Dermis lymphatic vessel endothelial cell (primary cell): ENCODE measurements around the gene CHRNE. TPM values are rescaled to one million over a fixed set of nuclear protein-coding genes. Genes with fewer than 3 reads are reported as not detected.

Experiments
- total RNA-seq: library from RNA; depleted of rRNA; stranded (reverse); fragments of >200 nt; gene quantifications from 2 replicates; pipeline ENCODE4 v1.2.1, GENCODE V29; 2014

Gene CHRNE
- 0.86 and 5.7 TPM in 2 replicates for total RNA-seq

GRCh38 chr17:4903051-4903818 is at the start of gene CHRNE:
TSS of gene CHRNE (minus strand) at chr17:4903098. CDS start at chr17:4903063, 35 bp downstream.

GRCh38 chr17:4950746-4951204 is 47.9 kb upstream of the CHRNE start, which contains the start of gene ENO3:
TSS of gene ENO3 (plus strand) at chr17:4951119. CDS start at chr17:4951830, 711 bp downstream.

GRCh38 chr17:4948166-4948930 is 45.5 kb upstream of the CHRNE start, which contains the start of gene PFN1:
TSS of gene PFN1 (minus strand) at chr17:4948530. CDS start at chr17:4948394, 136 bp downstream.

DNA sequence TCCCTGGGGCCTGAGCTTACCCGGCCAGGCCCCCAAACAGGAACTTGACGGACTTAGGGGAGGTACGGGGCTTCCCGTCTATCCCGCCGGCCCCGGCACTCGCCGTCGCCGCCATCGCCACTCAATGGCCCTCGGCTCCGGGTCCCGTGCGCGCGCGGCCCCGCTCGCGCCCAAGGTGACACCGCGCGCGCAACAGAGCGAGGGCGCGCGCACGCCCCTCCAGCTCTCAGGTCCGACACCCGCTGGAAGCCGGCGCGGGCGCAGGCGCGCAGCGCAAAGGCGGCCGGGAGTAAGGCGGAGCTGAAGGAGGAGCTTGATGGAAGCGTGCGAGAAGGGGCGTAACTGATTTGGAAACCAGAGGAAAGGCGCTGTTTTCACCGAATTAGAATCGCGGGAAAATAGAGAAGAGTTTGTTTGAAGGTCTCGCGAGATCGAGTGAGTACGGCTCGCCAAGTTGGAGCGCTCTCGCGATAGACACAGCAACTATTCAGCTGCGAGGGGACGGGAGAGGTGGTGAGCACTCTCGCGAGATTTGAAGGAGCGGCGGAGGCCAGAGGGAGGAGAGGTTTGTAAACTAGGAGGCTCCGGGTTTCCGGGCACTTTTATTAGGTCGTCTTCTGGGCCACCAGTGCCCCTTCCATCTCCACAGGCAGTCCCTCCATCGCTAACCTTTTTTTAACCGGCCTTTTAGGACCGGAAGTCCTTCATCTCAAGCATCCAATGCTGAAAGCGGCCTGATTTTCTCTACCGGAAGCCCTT is 37.1 kb upstream of the CHRNE start, which contains the start of the genes RNF167 and SLC25A11:
RNF167 (plus strand) TSS at position 473 of the 759 bp plus-strand sequence. CDS start 642 bp downstream, outside the sequence.
SLC25A11 (minus strand) TSS at position 251 of the 759 bp plus-strand sequence; CDS start at position 115, 136 bp downstream.

GRCh38 chr17:4931963-4932362 is 29.1 kb upstream of the CHRNE start, which contains the start of gene GP1BA:
TSS of gene GP1BA (plus strand) at chr17:4932277. CDS start at chr17:4932605, 328 bp downstream.

GRCh38 chr17:4899341-4900230 is 3.3 kb downstream of the CHRNE start, which contains the start of gene C17orf107:
TSS of gene C17orf107 (plus strand) at chr17:4899536. CDS start at chr17:4899763, 227 bp downstream.

Other genes starting within 250 kb of the CHRNE start
- 7.7 and 10.3 TPM in 2 replicates for gene PELP1, start 199.0 kb downstream of the CHRNE start, total RNA-seq
- gene ARRB2, start 192.5 kb downstream of the CHRNE start, total RNA-seq = 7.5 and 9.0 TPM in 2 replicates
- 9.5 and 11.9 TPM in 2 replicates for gene MED11, start 171.7 kb downstream of the CHRNE start, total RNA-seq
- under 0.01 and 0.11 TPM in 2 replicates for gene ZMYND15, start 163.3 kb downstream of the CHRNE start, total RNA-seq
- 0.54 and 0.77 TPM in 2 replicates for gene CXCL16, start 163.2 kb downstream of the CHRNE start, total RNA-seq
- not detected in 2 replicates for gene TM4SF5, start 131.2 kb downstream of the CHRNE start, total RNA-seq
- gene VMO1, start 116.7 kb downstream of the CHRNE start, total RNA-seq = 0.22 and 0.95 TPM in 2 replicates
- not detected in 2 replicates for gene GLTPD2, start 114.1 kb downstream of the CHRNE start, total RNA-seq
- gene PSMB6, start 106.9 kb downstream of the CHRNE start, total RNA-seq = 164 and 200 TPM in 2 replicates
- 26.3 and 35.3 TPM in 2 replicates for gene PLD2, start 95.9 kb downstream of the CHRNE start, total RNA-seq
- 25.5 and 31.3 TPM in 2 replicates for gene MINK1, start 69.8 kb downstream of the CHRNE start, total RNA-seq
- 0.77 and 1.1 TPM in 2 replicates for gene C17orf107, start 3.6 kb downstream of the CHRNE start, total RNA-seq
- gene GP1BA, start 29.2 kb upstream of the CHRNE start, total RNA-seq = not detected in 2 replicates
- gene SLC25A11, start 36.9 kb upstream of the CHRNE start, total RNA-seq = 45.4 and 50.1 TPM in 2 replicates
- gene RNF167, start 37.2 kb upstream of the CHRNE start, total RNA-seq = 11.5 and 12.6 TPM in 2 replicates
- 304 and 331 TPM in 2 replicates for gene PFN1, start 45.4 kb upstream of the CHRNE start, total RNA-seq
- gene ENO3, start 48.0 kb upstream of the CHRNE start, total RNA-seq = 2.2 and 2.3 TPM in 2 replicates
- gene SPAG7, start 64.7 kb upstream of the CHRNE start, total RNA-seq = 53.2 and 56.7 TPM in 2 replicates
- 3.0 and 3.9 TPM in 2 replicates for gene CAMTA2, start 84.6 kb upstream of the CHRNE start, total RNA-seq
- 0.52 and 0.54 TPM in 2 replicates for gene INCA1, start 94.4 kb upstream of the CHRNE start, total RNA-seq
- 75.5 and 89.6 TPM in 2 replicates for gene KIF1C, start 94.9 kb upstream of the CHRNE start, total RNA-seq
- gene SLC52A1, start 132.3 kb upstream of the CHRNE start, total RNA-seq = under 0.01 and 0.17 TPM in 2 replicates
- gene ZFP3, start 175.4 kb upstream of the CHRNE start, total RNA-seq = 0.65 and 1.6 TPM in 2 replicates
- gene ZNF232, start 208.8 kb upstream of the CHRNE start, total RNA-seq = 4.1 and 4.9 TPM in 2 replicates
- gene USP6, start 212.9 kb upstream of the CHRNE start, total RNA-seq = not detected in 2 replicates